WTC11 (cell line): ENCODE data around the gene SIGMAR1. TPM values are rescaled to one million over a fixed set of nuclear protein-coding genes. Genes with fewer than 3 reads are reported as not detected.
A peak's percentile ranks its signal among the peaks of the same experiment; 100 is the strongest.

ENCODE experiments used
- ATAC-seq: fragments of 200-7000 bp; cut with Tn5 transposase; 2 replicates; pipeline ENCODE4 v1.10.0; 2021; ENCODE audit warnings: mild to moderate bottlenecking, moderate library complexity
- CTCF ChIA-PET: fragments of 300-600 bp; sonication (Branson Sonifier 250); formaldehyde crosslinking; loops from one replicate; lab custom pipeline; 2021; ENCODE audit warnings: antibody characterized with exemption; lab: Charles Lee
- POLR2A ChIA-PET: fragments of 350-600 bp; sonication (Branson Sonifier 250); formaldehyde crosslinking; loops from one replicate; lab custom pipeline; 2021; ENCODE audit warnings: antibody characterized with exemption; lab: Charles Lee
- DNase-seq: peaks from one replicate; pipeline ENCODE4 v3.0.0; 2021; ENCODE audit warnings: low spot score
- H3K27ac Mint-ChIP-seq: 2 replicates; pipeline ENCODE4 v1.8.0; 2021; ENCODE audit warnings: mixed read lengths
- H3K27me3 Mint-ChIP-seq: 2 replicates; pipeline ENCODE4 v1.8.0; 2021; ENCODE audit warnings: low read depth, mild to moderate bottlenecking, moderate library complexity, mixed read lengths
- H3K36me3 Mint-ChIP-seq: 2 replicates; pipeline ENCODE4 v1.8.0; 2021; ENCODE audit warnings: mixed read lengths
- H3K4me1 Mint-ChIP-seq: 2 replicates; pipeline ENCODE4 v1.8.0; 2022; ENCODE audit warnings: mixed read lengths
- H3K4me3 Mint-ChIP-seq: 2 replicates; pipeline ENCODE4 v1.8.0; 2021; ENCODE audit warnings: mild to moderate bottlenecking, moderate library complexity, mixed read lengths
- H3K9me3 Mint-ChIP-seq: 2 replicates; pipeline ENCODE4 v1.8.0; 2021; ENCODE audit warnings: mixed read lengths
- ARID4B ChIP-seq: sonication (generic); formaldehyde crosslinking; IDR thresholded peaks from 2 replicates; pipeline ENCODE4 v1.8.0; 2023; ENCODE audit warnings: missing genetic modification reagents, mild to moderate bottlenecking, borderline replicate concordance
- CREM ChIP-seq: sonication (generic); formaldehyde crosslinking; IDR thresholded peaks from 2 replicates; pipeline ENCODE4 v1.8.1; 2022; ENCODE audit warnings: mild to moderate bottlenecking, missing genetic modification reagents, moderate library complexity
- E2F5 ChIP-seq: sonication (generic); formaldehyde crosslinking; IDR thresholded peaks from 2 replicates; pipeline ENCODE4 v1.8.1; 2022; ENCODE audit warnings: mild to moderate bottlenecking, moderate library complexity, missing genetic modification reagents
- ETV6 ChIP-seq: sonication (generic); formaldehyde crosslinking; IDR thresholded peaks from 2 replicates; pipeline ENCODE4 v1.8.1; 2022; ENCODE audit warnings: mild to moderate bottlenecking, missing genetic modification reagents
- FOXJ3 ChIP-seq: sonication (generic); formaldehyde crosslinking; IDR thresholded peaks from 2 replicates; pipeline ENCODE4 v1.9.0; 2021; ENCODE audit warnings: missing genetic modification reagents, mild to moderate bottlenecking, borderline replicate concordance
- NFE2L1 ChIP-seq: sonication (generic); formaldehyde crosslinking; IDR thresholded peaks from 2 replicates; pipeline ENCODE4 v1.8.1; 2023; ENCODE audit warnings: missing genetic modification reagents
- RORB ChIP-seq: fragments of 250-450 bp; sonication (Bioruptor Pico); IDR thresholded peaks from 2 replicates; pipeline ENCODE4 v1.9.0; 2021; ENCODE audit warnings: mild to moderate bottlenecking
- TP53 ChIP-seq: sonication (generic); formaldehyde crosslinking; IDR thresholded peaks from 2 replicates; pipeline ENCODE4 v1.8.1; 2023; ENCODE audit warnings: mild to moderate bottlenecking, missing genetic modification reagents
- USF2 ChIP-seq: sonication (generic); formaldehyde crosslinking; IDR thresholded peaks from 2 replicates; pipeline ENCODE4 v1.8.1; 2023; ENCODE audit warnings: mild to moderate bottlenecking, missing genetic modification reagents, moderate library complexity
- ZNF671 ChIP-seq: fragments of 250-450 bp; sonication (Bioruptor Pico); IDR thresholded peaks from 2 replicates; pipeline ENCODE4 v1.8.0; 2021; ENCODE audit warnings: mild to moderate bottlenecking
- total RNA-seq: library from RNA; stranded (reverse); gene quantifications from 3 replicates; pipeline ENCODE4 v1.2.3, GENCODE V29; 2021
- TF ChIP-seq, protein P1 (sequence below): fragments of 250-450 bp; sonication (Bioruptor Pico); IDR thresholded peaks from 2 replicates; pipeline ENCODE4 v1.9.0; 2021; ENCODE audit warnings: mild to moderate bottlenecking, borderline replicate concordance
- TF ChIP-seq, protein P2 (sequence below): sonication (generic); formaldehyde crosslinking; IDR thresholded peaks from 2 replicates; pipeline ENCODE4 v1.8.1; 2022; ENCODE audit warnings: mild to moderate bottlenecking, missing genetic modification reagents, moderate library complexity, borderline replicate concordance
- TF ChIP-seq, protein P3 (sequence below): fragments of 250-450 bp; sonication (Bioruptor Pico); IDR thresholded peaks from 2 replicates; pipeline ENCODE4 v1.9.0; 2021; ENCODE audit warnings: mild to moderate bottlenecking
- TF ChIP-seq, protein P4 (sequence below): sonication (generic); formaldehyde crosslinking; IDR thresholded peaks from 2 replicates; pipeline ENCODE4 v1.8.0; 2022; ENCODE audit warnings: mild to moderate bottlenecking, missing genetic modification reagents
- TF ChIP-seq, protein P5 (sequence below): sonication (generic); formaldehyde crosslinking; IDR thresholded peaks from 2 replicates; pipeline ENCODE4 v1.8.1; 2023; ENCODE audit warnings: mild to moderate bottlenecking, moderate library complexity, missing genetic modification reagents

Gene SIGMAR1
- total RNA-seq, 1 experiment from 2014 or later: 108 TPM

- TF ChIP-seq, protein P1, sequence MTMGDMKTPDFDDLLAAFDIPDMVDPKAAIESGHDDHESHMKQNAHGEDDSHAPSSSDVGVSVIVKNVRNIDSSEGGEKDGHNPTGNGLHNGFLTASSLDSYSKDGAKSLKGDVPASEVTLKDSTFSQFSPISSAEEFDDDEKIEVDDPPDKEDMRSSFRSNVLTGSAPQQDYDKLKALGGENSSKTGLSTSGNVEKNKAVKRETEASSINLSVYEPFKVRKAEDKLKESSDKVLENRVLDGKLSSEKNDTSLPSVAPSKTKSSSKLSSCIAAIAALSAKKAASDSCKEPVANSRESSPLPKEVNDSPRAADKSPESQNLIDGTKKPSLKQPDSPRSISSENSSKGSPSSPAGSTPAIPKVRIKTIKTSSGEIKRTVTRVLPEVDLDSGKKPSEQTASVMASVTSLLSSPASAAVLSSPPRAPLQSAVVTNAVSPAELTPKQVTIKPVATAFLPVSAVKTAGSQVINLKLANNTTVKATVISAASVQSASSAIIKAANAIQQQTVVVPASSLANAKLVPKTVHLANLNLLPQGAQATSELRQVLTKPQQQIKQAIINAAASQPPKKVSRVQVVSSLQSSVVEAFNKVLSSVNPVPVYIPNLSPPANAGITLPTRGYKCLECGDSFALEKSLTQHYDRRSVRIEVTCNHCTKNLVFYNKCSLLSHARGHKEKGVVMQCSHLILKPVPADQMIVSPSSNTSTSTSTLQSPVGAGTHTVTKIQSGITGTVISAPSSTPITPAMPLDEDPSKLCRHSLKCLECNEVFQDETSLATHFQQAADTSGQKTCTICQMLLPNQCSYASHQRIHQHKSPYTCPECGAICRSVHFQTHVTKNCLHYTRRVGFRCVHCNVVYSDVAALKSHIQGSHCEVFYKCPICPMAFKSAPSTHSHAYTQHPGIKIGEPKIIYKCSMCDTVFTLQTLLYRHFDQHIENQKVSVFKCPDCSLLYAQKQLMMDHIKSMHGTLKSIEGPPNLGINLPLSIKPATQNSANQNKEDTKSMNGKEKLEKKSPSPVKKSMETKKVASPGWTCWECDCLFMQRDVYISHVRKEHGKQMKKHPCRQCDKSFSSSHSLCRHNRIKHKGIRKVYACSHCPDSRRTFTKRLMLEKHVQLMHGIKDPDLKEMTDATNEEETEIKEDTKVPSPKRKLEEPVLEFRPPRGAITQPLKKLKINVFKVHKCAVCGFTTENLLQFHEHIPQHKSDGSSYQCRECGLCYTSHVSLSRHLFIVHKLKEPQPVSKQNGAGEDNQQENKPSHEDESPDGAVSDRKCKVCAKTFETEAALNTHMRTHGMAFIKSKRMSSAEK (CRISPR knock-in tag): no peak
- TF ChIP-seq ARID4B (CRISPR knock-in tag): no peak
- TF ChIP-seq, protein P2, sequence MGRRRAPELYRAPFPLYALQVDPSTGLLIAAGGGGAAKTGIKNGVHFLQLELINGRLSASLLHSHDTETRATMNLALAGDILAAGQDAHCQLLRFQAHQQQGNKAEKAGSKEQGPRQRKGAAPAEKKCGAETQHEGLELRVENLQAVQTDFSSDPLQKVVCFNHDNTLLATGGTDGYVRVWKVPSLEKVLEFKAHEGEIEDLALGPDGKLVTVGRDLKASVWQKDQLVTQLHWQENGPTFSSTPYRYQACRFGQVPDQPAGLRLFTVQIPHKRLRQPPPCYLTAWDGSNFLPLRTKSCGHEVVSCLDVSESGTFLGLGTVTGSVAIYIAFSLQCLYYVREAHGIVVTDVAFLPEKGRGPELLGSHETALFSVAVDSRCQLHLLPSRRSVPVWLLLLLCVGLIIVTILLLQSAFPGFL (CRISPR knock-in tag): no peak
- TF ChIP-seq, protein P3, sequence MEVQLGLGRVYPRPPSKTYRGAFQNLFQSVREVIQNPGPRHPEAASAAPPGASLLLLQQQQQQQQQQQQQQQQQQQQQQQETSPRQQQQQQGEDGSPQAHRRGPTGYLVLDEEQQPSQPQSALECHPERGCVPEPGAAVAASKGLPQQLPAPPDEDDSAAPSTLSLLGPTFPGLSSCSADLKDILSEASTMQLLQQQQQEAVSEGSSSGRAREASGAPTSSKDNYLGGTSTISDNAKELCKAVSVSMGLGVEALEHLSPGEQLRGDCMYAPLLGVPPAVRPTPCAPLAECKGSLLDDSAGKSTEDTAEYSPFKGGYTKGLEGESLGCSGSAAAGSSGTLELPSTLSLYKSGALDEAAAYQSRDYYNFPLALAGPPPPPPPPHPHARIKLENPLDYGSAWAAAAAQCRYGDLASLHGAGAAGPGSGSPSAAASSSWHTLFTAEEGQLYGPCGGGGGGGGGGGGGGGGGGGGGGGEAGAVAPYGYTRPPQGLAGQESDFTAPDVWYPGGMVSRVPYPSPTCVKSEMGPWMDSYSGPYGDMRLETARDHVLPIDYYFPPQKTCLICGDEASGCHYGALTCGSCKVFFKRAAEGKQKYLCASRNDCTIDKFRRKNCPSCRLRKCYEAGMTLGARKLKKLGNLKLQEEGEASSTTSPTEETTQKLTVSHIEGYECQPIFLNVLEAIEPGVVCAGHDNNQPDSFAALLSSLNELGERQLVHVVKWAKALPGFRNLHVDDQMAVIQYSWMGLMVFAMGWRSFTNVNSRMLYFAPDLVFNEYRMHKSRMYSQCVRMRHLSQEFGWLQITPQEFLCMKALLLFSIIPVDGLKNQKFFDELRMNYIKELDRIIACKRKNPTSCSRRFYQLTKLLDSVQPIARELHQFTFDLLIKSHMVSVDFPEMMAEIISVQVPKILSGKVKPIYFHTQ (CRISPR knock-in tag): no peak
Observed at GRCh38 chr9:34669809-34670562, 32.4 kb upstream of the SIGMAR1 start (continued).

- ATAC-seq (peak; percentile 82), DNase-seq (peak; percentile 94)
- Mint-ChIP-seq H3K9me3 (peaks cover 19% of the 10 kb centered on the region), H3K36me3 (peaks cover 24% of the 10 kb centered on the region), H3K27ac (peak overlapping the region; percentile 97), H3K4me3 (peak overlapping the region; percentile 94), H3K4me1 (peaks cover 9% of the 10 kb centered on the region), H3K27me3 (peaks cover 13% of the 10 kb centered on the region)
- POLR2A ChIA-PET: interaction anchor here (1.0 to 1.9 kb wide), 4 partner anchors 9 to 28 kb away, joined by 3 to 11 read pairs (median 6); partner anchors contain the start of genes GALT and SIGMAR1
- CTCF ChIA-PET: interaction anchor here (0.6 to 4.0 kb wide), 21 partner anchors 9 to 980 kb away, joined by 3 to 65 read pairs (median 5); partner anchors contain the start of genes ARID3C, DCTN3, GALT and IL11RA
- TF ChIP-seq RORB (CRISPR knock-in tag): no peak
- no peak for TF ChIP-seq ZNF671 (CRISPR knock-in tag)
- no peak for TF ChIP-seq FOXJ3 (CRISPR knock-in tag)
- peak; percentile 70; the same call in 1 of the 2 replicates for TF ChIP-seq CREM (CRISPR knock-in tag)
- peak; percentile 34; the same call in 1 of the 2 replicates for TF ChIP-seq ETV6 (CRISPR knock-in tag)
- TF ChIP-seq NFE2L1 (CRISPR knock-in tag): no peak
- TF ChIP-seq, protein P4, sequence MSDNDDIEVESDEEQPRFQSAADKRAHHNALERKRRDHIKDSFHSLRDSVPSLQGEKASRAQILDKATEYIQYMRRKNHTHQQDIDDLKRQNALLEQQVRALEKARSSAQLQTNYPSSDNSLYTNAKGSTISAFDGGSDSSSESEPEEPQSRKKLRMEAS (CRISPR knock-in tag): no peak
- 0 out of 2 replicates have a peak, but pooled peaks have one; percentile 47 for TF ChIP-seq TP53 (CRISPR knock-in tag)
- TF ChIP-seq USF2: 0 out of 2 replicates have a peak, but pooled peaks have one; percentile 8
- TF ChIP-seq, protein P5, sequence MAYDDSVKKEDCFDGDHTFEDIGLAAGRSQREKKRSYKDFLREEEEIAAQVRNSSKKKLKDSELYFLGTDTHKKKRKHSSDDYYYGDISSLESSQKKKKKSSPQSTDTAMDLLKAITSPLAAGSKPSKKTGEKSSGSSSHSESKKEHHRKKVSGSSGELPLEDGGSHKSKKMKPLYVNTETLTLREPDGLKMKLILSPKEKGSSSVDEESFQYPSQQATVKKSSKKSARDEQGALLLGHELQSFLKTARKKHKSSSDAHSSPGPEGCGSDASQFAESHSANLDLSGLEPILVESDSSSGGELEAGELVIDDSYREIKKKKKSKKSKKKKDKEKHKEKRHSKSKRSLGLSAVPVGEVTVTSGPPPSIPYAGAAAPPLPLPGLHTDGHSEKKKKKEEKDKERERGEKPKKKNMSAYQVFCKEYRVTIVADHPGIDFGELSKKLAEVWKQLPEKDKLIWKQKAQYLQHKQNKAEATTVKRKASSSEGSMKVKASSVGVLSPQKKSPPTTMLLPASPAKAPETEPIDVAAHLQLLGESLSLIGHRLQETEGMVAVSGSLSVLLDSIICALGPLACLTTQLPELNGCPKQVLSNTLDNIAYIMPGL (CRISPR knock-in tag): no peak
- TF ChIP-seq E2F5 (CRISPR knock-in tag): 0 out of 2 replicates have a peak, but pooled peaks have one; percentile 20
Observed at GRCh38 chr9:34665381-34666250, 28.0 kb upstream of the SIGMAR1 start.
